Subcutaneous preadipocyte (primary cell): ENCODE data around the gene ANG. TPM values are rescaled to one million over a fixed set of nuclear protein-coding genes. Genes with fewer than 3 reads are reported as not detected.

ENCODE experiments used
- small RNA-seq: library from RNA; depleted of rRNA; stranded (forward); fragments of <200 nt; gene quantifications from one replicate; pipeline ENCODE3, GENCODE V24; 2012
- total RNA-seq: library from RNA; depleted of rRNA; stranded (reverse); fragments of >200 nt; gene quantifications from 2 replicates; pipeline ENCODE4 v1.2.3, GENCODE V29; 2012

Gene ANG
- total RNA-seq: 3.7 and 7.0 TPM in 2 replicates

GRCh38 chr14:20688167-20688839 lies at the start of gene ANG:
TSS of gene ANG (plus strand) at chr14:20688764. CDS start at chr14:20693565, 4,801 bp downstream.

GRCh38 chr14:20641591-20641990 lies 47.0 kb upstream of the ANG start, which contains the start of gene OR6S1:
TSS of gene OR6S1 (minus strand) at chr14:20641691. CDS start at chr14:20641691, 0 bp downstream.

GRCh38 chr14:20683891-20684661 lies 4.5 kb upstream of the ANG start, which contains the start of gene RNASE4:
TSS of gene RNASE4 (plus strand) at chr14:20684560. CDS start at chr14:20699372, 14,812 bp downstream.

Small RNAs within 50 kb of the gene (small RNA-seq; reads per million reads assigned to genes)
- gene RF00019: not detected

Other genes starting within 250 kb of the ANG start
- gene OSGEP, start 234.0 kb upstream of the ANG start, total RNA-seq: 41.2 and 43.0 TPM in 2 replicates
- gene APEX1, start 233.5 kb upstream of the ANG start, total RNA-seq: 36.6 and 52.2 TPM in 2 replicates
- 23.5 and 27.9 TPM in 2 replicates for gene PIP4P1, start 227.3 kb upstream of the ANG start, total RNA-seq
- gene PNP, start 219.4 kb upstream of the ANG start, total RNA-seq: 65.0 and 73.9 TPM in 2 replicates
- gene RNASE10, start 183.2 kb upstream of the ANG start, total RNA-seq: not detected in 2 replicates
- not detected in 2 replicates for gene RNASE9, start 127.7 kb upstream of the ANG start, total RNA-seq
- gene RNASE11, start 100.8 kb upstream of the ANG start, total RNA-seq: not detected in 2 replicates
- not detected in 2 replicates for gene RNASE12, start 97.4 kb upstream of the ANG start, total RNA-seq
- gene OR6S1, start 47.1 kb upstream of the ANG start, total RNA-seq: not detected in 2 replicates
- gene RNASE4, start 4.2 kb upstream of the ANG start, total RNA-seq: 4.7 and 25.4 TPM in 2 replicates
- not detected in 2 replicates for gene EDDM3A, start 57.1 kb downstream of the ANG start, total RNA-seq
- gene EDDM3B, start 79.6 kb downstream of the ANG start, total RNA-seq: not detected in 2 replicates
- gene RNASE6, start 92.5 kb downstream of the ANG start, total RNA-seq: not detected in 2 replicates
- not detected in 2 replicates for gene RNASE1, start 114.1 kb downstream of the ANG start, total RNA-seq
- not detected in 2 replicates for gene RNASE3, start 202.6 kb downstream of the ANG start, total RNA-seq